KOPT-K1 (cell line): ENCODE measurements around the gene TMEM47.

Source experiments
- H3K27ac ChIP-seq: fragments of 200-600 bp; sonication (generic); 2 replicates; pipeline ENCODE4 v1.5.1; 2016; ENCODE audit warnings: antibody characterized with exemption, mild to moderate bottlenecking, low read depth, low read length; ENCODE audit not compliant: poor library complexity, severe bottlenecking
- H3K36me3 ChIP-seq: fragments of 200-600 bp; sonication (generic); 2 replicates; pipeline ENCODE4 v1.5.1; 2017; ENCODE audit warnings: antibody characterized with exemption, mild to moderate bottlenecking, low read length, moderate library complexity; ENCODE audit not compliant: insufficient read depth
- H3K9me3 ChIP-seq: fragments of 200-600 bp; sonication (generic); 2 replicates; pipeline ENCODE4 v1.5.1; 2017; ENCODE audit warnings: antibody characterized with exemption, low read length, mild to moderate bottlenecking; ENCODE audit not compliant: insufficient read depth, poor library complexity, severe bottlenecking

Gene TMEM47

DNA sequence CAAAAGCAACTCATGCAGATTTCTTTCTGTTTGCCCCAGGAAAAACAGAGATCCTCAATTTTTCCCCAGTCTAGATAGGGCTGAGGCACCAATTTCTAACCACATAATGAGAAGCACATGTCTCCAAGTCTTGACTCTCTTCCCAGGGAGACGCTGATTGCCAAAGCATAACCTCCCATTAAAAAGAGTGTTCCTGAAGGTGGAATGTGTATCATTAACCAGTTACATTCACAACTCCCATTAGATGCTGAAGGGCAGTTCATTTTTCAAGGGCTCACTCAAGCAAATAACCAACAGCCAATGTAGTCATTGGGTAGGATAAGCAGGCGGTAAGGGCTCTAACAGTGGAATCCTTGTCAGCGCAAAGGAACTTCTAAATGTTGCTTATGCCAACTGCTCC lies 27.5 kb downstream of the TMEM47 start:
- Histone ChIP-seq H3K27ac (no peak overlapping the region), H3K9me3 (no peaks in the 10 kb centered on the region), H3K36me3 (no peaks in the 10 kb centered on the region)

DNA sequence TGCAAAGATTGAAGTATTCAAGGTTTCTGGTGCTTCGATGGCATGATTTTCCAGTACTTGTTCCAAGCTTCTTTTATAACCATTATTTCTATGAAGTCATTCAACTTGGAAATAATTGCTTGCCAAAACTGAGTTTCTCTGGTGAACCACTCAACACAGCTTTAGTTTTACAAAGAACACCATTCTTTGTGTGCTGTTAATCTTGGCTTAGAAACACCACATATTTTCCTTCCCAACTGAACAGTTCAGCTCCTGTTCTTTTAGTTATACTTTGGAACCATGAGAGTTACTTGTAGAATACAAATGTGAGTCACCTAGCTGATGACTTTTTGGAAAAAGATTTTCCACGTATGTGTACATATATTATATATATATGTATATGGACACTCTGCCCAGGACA lies 32.7 kb downstream of the TMEM47 start:
- Histone ChIP-seq H3K36me3 (no peaks in the 10 kb centered on the region), H3K27ac (no peak overlapping the region), H3K9me3 (no peaks in the 10 kb centered on the region)

DNA sequence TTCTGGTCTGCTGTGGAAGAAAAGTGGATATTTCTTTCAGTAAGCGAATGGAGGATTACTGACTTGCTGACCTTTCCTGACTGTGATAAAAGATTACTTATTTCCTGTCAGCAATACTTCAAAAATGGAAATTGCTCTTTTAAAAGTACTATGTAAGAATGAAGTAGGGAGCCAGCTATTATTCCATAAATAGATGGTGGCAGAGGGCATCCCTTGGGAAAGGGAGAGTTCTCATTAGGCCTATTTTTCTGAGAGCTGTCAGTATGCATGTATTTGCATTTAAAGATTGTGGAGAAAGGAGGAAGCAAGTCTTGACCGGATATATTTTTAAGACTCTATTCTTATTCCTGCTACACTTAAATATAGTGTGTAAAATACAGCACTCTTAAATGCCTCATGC lies 37.2 kb downstream of the TMEM47 start:
- Histone ChIP-seq H3K36me3 (no peaks in the 10 kb centered on the region), H3K9me3 (no peaks in the 10 kb centered on the region), H3K27ac (no peak overlapping the region)

DNA sequence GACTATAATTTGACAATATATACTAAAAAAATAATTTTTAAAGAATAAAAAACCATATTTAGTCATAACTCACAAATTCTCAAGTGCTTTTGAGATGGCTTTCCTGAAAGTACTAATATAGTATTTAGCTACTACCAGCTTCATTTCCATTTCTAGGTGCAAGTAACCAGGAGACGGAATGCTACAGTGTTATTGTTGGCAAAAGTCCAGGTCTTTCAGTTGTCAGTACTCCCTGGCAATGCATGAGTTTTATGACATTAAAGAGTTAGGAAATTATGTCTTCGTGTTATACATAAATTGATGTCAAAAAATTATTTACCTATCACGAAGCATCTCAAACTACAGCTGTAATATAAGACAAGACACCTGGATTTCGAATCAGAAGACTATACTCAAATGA lies 45.0 kb downstream of the TMEM47 start:
- Histone ChIP-seq H3K36me3 (no peaks in the 10 kb centered on the region), H3K9me3 (no peaks in the 10 kb centered on the region), H3K27ac (no peak overlapping the region)

DNA sequence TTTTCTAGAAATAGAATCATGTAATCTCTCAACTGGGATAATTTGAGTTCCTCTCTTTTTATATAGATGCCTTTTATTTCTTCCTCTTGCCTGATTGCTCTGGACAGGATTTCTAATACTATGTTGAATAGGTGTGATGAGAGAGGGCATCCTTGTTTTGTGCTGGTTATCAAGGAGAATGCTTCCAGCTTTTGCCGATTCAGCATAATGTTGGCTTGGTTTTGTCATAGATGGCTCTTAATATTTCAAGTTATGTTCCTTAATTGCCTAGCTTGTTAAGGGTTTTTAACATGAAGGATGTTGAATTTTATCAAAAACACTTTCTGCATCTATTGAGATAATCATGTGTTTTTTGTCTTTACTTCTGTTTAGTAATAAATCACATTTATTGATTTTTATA lies 58.7 kb downstream of the TMEM47 start:
- H3K9me3 ChIP-seq: no peaks in the 10 kb centered on the region
- H3K36me3 ChIP-seq: no peaks in the 10 kb centered on the region
- no peak overlapping the region for H3K27ac ChIP-seq

DNA sequence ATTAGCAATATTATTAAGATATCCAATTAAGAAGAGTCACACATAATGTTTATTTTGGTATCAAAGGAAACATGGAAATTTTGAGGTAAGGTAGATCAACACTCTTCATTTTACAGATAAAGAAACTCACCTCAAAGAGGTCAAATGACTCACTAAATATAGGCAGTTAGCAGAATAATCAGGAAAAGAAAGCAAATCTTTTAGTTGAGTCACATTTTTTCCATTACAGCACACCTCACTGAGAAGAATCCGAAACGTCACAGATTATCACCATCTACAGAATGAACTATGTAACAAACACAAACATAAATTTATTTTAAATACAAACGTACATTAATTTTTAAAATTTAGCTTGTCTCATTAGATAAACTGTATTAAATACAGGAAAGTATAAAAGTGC lies 70.1 kb downstream of the TMEM47 start:
- Histone ChIP-seq H3K9me3 (no peaks in the 10 kb centered on the region), H3K36me3 (no peaks in the 10 kb centered on the region), H3K27ac (no peak overlapping the region)

DNA sequence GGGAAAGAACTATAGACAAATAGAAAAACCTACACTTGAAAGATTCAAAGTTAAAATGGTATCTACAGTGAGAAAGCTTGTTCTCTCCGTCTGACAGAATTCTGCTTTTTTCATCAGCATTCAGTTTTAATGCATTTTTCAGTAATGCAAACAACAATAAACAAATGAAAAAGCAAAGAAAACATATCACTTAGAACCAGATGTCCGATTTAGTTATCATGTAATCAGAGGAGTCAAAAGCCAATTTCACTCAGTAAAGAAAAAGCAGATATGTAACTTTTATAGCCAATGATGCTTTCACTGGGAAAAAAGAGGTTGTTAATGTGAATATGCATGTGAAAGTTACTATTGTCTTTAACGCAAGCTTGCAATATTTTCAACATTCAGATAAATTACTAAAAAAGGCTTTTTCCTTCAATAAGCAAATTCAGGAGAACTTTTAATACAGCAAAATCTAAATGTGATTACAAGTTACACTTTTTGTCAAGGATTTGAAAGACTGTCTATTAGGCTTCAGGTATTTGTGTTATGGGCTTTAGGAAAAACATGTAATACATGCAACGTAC lies 70.7 kb downstream of the TMEM47 start:
- no peaks in the 10 kb centered on the region for H3K36me3 ChIP-seq
- H3K9me3 ChIP-seq: no peaks in the 10 kb centered on the region
- H3K27ac ChIP-seq: no peak overlapping the region

DNA sequence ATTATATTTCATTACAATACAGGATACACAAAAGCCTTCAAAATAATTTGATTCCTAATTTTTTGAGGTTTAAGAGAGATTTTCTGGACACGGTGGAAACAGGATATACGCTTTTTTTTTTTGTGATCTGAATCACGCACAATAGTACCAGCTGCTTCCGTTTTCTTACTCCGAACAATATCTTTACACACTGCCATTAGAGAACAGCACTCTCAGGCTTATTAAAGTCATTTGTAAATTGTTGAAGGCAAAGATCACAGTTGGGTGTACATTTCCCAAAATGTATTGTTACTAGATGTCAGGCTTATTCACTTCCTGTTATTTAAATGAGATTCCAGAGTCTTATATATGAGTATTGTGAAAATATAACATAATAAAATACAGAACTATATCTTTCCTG lies 71.5 kb downstream of the TMEM47 start:
- Histone ChIP-seq H3K27ac (no peak overlapping the region), H3K36me3 (no peaks in the 10 kb centered on the region), H3K9me3 (no peaks in the 10 kb centered on the region)

DNA sequence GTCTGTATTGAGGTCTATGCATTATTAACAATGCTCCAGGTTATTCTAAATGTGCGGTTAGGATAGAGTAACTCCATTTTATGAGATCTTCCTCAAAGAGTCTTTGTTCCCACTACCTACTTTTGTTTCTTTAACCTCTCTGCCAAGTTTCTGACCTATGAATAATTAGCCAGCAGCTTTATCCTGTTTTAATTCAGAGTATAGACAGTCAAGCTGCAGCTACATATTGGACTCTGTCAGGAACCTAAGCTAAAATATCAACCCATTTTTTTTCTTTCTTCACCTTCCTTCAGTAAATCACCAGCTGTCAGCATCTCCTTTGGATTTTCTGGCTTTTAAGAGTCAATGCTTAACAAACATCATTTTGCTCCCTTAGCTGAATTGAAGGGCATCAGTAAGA lies 72.3 kb downstream of the TMEM47 start:
- H3K36me3 ChIP-seq: no peaks in the 10 kb centered on the region
- H3K9me3 ChIP-seq: no peaks in the 10 kb centered on the region
- no peak overlapping the region for H3K27ac ChIP-seq

DNA sequence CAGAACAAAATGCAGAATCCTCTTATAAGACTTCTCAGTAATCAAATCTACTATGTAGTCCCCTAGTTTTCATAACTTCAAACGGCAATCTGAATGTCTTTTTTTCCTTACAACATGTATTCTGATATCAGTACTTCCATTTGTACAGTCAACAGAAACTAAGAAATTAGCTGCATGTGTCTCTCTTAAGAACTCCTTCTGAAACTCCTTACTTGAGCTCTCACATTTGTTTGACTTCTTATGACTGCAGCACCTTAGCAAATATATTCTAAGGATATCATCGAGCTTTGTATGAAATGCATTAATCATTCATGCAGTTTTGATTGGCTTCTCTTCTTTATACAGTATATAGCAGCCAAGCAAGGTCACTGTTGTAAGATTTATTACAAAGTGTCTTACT lies 77.0 kb downstream of the TMEM47 start:
- H3K9me3 ChIP-seq: no peaks in the 10 kb centered on the region
- no peak overlapping the region for H3K27ac ChIP-seq
- no peaks in the 10 kb centered on the region for H3K36me3 ChIP-seq

DNA sequence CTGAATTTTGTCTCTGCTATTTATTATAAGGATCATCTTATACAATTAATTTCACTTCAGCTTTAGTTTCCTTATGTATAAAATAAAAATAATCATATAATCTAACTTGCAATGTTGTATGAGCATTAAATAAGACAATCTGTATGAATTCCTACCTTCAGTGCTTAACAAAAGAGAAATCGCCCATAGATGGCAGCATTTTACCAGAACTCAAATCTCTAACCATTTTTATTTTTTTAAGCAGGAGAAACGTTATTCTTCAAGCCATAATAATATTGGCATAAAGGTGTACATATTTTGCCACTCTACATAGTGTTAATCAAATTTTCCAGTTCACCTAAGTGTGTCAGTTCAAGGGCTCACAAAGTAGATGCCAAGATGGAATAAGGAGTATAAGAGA lies 78.8 kb downstream of the TMEM47 start:
- Histone ChIP-seq H3K27ac (no peak overlapping the region), H3K36me3 (no peaks in the 10 kb centered on the region), H3K9me3 (no peaks in the 10 kb centered on the region)
